ENCODE measurements around the gene EYA3.
A peak's percentile ranks its signal among the peaks of the same experiment; 100 is the strongest.

Gene EYA3

DNA sequence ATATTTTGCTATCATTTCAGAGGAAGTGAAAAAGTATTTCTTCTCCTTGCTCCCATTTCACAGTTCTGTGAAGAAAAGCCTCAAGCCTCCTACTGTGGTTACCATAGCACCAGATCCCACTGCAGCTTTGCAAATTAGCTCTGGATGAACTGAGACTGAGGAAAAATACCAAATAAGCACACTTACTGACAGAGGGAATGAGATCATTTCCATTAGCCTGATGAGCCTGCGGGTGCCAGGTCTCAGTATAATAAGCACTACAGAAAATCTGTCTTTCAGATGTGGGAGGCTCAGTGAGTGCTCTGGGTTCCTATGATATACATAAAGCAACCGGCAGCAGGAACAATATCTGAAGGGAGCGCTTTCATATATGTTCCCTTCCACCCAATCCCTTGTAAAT, 107.3 kb downstream of the EYA3 start:
- ATAC-seq = no peak
- Mint-ChIP-seq H3K4me3 (no peak overlapping the region), H3K27ac (no peak overlapping the region), H3K36me3 (peaks cover 41% of the 10 kb centered on the region), H3K9me3 (no peaks in the 10 kb centered on the region), H3K4me1 (no peaks in the 10 kb centered on the region)
- DNase-seq (ENCODE audit: low spot score in 2 of 2) = no peak

DNA sequence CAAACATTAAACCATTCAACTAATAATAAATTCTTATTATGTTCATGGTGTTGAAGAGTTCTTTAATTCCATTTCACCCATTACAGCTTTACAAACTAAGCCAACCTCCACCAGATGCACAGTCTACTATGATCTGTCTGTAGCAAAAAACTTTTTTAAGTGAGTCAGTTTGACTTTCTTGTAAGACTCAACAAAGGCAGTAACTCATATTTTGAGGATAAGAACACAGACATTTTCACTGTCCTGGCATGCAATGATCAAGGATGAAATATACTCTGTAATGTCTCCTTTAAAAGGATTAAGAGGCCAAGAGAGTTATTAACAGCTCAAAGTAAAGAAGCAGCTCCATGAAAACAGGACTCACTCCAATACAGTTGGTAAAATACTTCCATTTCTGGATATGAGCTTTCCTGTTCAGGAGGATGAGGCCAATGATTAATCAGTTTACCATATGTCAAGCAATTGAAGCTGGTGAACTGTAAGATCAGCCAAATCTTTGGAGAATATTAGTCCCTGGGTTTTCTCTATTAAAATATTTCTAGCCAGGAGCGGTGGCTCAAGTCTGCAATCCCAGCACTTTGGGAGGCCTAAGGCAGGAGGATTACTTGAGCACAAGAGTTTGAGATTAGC, 108.1 kb downstream of the EYA3 start:
- Mint-ChIP-seq H3K27ac (no peak overlapping the region), H3K4me3 (no peak overlapping the region), H3K36me3 (peaks cover 42% of the 10 kb centered on the region), H3K9me3 (no peaks in the 10 kb centered on the region), H3K4me1 (no peaks in the 10 kb centered on the region)
- DNase-seq (ENCODE audit: low spot score in 2 of 2) (no peak), ATAC-seq (no peak)

DNA sequence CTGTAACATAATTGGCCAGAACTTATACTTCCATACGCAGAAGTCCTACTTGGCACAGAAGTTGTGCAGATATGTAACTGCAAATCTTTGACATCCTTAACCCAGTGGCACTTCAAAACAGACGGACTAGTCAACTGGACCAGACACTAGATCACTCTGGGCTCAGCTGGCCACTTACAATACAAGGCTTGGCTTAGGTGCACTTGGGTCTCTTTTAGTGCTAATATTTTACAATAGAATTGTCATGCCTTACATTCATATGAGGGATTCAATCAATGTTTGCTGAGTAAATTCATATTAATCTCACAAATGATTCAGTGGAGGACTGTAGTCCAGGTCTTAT, 108.6 kb downstream of the EYA3 start:
- Mint-ChIP-seq H3K36me3 (peaks cover 41% of the 10 kb centered on the region), H3K4me1 (no peaks in the 10 kb centered on the region), H3K27ac (no peak overlapping the region), H3K9me3 (no peaks in the 10 kb centered on the region), H3K4me3 (no peak overlapping the region)
- DNase-seq (ENCODE audit: low spot score in 2 of 2) (no peak), ATAC-seq (no peak)

DNA sequence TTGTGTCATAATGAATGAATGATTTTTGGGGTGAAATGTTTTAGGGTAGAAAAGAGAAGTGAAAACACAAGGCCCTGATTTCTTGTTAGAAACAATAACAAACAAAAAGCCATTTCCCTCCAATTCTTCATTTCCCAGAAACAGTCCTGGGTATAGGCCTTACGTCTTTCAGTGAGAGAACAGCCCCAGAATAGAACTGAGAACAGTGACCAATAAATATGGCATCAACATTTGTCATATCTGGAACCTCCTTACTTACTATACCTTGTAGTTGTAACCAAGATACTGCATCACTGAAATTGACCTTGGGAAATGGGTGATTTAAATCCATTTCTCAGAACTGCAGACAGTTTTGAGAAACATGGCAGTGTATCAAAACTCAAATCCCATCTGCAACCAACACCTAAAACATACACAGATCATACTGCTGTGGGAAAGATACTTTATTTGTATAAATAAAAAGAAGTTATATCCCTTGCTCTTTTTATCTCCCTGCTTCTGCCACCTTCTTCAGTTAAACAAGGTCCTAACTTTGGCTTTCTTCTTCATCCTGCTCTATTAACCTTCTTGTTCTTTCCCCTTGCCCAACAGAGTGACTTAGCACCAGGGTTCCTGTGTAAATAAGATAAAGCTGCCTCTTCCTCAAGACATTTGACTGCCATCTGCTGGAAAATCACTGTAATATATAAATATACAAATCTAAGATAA, 109.1 kb downstream of the EYA3 start:
- H3K9me3 Mint-ChIP-seq = no peaks in the 10 kb centered on the region
- no peak overlapping the region for H3K27ac Mint-ChIP-seq
- no peak overlapping the region for H3K4me3 Mint-ChIP-seq
- H3K4me1 Mint-ChIP-seq = no peaks in the 10 kb centered on the region
- peak; percentile 99 for ATAC-seq
- peaks cover 37% of the 10 kb centered on the region for H3K36me3 Mint-ChIP-seq
- DNase-seq (ENCODE audit: low spot score in 2 of 2) = no peak

DNA sequence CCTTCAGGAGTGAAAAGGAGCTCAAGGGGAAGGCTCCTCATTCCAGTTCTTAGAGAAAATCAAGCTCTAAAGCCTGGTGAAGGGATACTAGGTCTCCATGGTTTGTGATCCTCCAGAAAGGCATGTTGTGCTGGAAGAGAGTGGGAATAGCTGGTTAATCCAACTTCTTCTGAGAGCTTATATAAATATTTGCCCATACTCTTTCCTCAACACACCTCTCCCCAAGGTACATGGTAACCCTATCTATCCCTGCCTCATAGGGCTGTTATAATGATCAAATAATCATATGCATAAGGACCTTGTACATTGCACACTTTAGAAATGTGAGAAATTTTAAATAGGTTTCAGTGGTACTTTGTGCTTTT, 114.0 kb downstream of the EYA3 start:
- Mint-ChIP-seq H3K36me3 (peaks cover 61% of the 10 kb centered on the region), H3K27ac (no peak overlapping the region), H3K9me3 (no peaks in the 10 kb centered on the region), H3K4me1 (peaks cover 5% of the 10 kb centered on the region), H3K4me3 (no peak overlapping the region)
- no peak for DNase-seq (ENCODE audit: low spot score in 2 of 2)
- no peak for ATAC-seq

DNA sequence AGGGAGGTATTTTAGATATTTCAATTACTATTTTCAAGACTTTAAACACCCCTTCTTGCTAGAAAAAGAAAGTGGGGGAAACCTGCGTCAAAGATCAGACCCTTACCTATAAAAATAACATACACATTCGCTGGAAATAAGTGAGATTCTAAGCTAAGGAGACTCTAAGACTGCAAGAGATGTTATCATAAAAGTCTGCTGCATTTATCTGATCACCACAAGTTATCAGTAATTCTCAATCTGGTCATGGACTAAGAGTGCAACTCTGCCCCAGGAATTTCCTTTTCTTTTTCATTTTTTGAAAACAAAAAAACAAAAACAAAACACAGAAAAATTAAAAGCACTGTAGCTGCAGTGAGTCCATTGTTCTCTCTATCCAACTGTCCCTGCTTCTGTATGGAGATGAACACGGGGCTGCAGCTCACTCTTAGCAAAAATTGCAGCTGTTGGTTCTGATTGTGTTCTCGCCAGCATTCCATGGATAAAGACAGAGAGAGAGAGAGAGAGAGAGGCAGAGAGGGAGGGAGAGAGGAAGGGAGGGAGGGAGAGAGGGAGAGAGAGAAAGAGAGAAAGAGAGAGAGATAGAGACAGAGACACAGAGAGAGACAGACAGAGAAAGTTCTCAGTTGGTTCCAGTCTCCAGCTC, 114.5 kb downstream of the EYA3 start:
- ATAC-seq = no peak
- H3K9me3 Mint-ChIP-seq = no peaks in the 10 kb centered on the region
- DNase-seq (ENCODE audit: low spot score in 2 of 2) = no peak
- no peak overlapping the region for H3K27ac Mint-ChIP-seq
- H3K4me1 Mint-ChIP-seq = peaks cover 10% of the 10 kb centered on the region
- peaks cover 64% of the 10 kb centered on the region for H3K36me3 Mint-ChIP-seq
- no peak overlapping the region for H3K4me3 Mint-ChIP-seq

DNA sequence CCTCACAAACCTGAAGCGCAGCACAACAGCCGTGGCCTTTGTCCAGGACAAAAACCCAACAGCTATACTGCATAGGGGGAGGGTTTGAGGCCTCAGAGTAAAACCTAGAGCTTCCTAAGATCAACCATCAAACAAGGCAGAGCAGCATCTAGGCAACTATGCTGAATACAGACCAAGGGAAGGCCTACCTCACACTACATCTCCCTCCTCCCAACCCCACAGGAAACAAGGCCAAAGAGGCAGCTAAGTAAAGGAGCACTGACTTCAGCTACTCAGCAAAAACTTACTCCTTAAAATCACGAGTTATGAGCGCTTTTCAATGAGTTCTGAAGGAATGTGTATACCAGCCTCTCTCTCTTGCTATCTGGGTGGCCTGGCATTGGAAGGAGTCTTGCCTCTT, 116.3 kb downstream of the EYA3 start:
- DNase-seq (ENCODE audit: low spot score in 2 of 2) = no peak
- Mint-ChIP-seq H3K9me3 (no peaks in the 10 kb centered on the region), H3K4me1 (peaks cover 26% of the 10 kb centered on the region), H3K4me3 (no peak overlapping the region), H3K36me3 (peaks cover 67% of the 10 kb centered on the region), H3K27ac (peak overlapping the region; percentile 72)
- no peak for ATAC-seq

DNA sequence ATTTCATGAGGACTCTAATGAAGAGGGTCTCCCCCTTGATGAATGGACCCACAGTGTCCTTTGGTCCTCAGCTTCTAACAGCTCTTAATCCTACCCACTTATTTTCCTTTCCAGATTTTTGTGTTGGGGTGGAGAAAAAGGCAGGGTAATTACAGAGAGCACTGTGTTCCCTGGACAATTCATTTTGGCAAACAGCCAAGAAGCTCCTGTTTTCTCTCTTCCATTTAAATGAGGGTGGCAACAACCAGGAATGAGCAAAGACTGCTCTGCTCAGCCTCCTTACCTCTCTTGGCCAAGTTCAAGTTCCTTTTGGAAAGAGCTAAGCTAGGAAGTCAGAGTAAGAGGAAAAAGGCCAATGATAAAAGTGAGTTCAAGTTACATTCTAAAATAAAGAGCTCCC, 116.7 kb downstream of the EYA3 start:
- peaks cover 29% of the 10 kb centered on the region for H3K4me1 Mint-ChIP-seq

DNA sequence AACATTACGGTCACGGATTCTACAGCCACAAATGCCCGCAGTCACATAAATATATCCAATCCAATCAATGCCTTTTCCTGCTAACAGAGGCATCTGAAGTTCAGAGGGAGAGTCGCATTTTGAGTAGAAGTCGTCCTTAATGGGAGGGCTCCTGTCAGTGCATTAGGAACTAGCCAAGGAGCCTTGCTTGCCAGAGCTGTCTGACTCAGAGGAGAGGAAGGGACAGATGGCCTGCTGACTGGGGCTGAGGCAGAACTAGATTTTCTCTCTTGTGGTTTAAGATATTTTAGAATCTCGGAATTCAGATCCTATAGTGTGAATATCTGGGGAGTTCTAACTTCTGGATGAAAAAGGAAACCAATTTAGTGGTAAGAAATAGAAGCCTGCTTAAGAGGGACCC, 118.0 kb downstream of the EYA3 start:
- H3K4me1 Mint-ChIP-seq = peaks cover 33% of the 10 kb centered on the region
- H3K9me3 Mint-ChIP-seq = no peaks in the 10 kb centered on the region
- ATAC-seq = no peak
- peaks cover 65% of the 10 kb centered on the region for H3K36me3 Mint-ChIP-seq
- peak overlapping the region; percentile 72 for H3K27ac Mint-ChIP-seq
- H3K4me3 Mint-ChIP-seq = no peak overlapping the region
- no peak for DNase-seq (ENCODE audit: low spot score in 2 of 2)

More for the DNA sequence above, 116.7 kb downstream of the EYA3 start:
- ATAC-seq = no peak
- Mint-ChIP-seq H3K27ac (peak overlapping the region; percentile 72), H3K9me3 (no peaks in the 10 kb centered on the region), H3K36me3 (peaks cover 67% of the 10 kb centered on the region), H3K4me3 (no peak overlapping the region)
- DNase-seq (ENCODE audit: low spot score in 2 of 2) = no peak

DNA sequence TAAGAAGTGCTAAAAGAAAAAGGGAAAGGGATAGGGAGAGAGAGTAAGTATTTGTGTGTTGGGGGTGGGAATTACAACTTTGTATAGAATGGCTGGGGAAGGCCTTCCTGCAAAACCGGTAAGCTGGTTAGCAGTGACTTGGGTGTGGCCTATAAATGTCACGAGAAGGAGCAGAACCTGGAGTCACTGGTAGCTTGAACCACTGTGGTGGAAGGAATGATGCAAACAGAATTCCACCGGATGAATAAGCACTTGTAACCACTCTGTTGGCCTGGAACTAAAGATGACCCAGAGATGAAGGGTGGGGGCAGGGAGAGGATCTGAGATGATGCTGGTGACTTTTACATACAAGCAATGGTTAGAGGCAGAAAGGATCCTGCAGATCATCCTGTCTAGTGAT, 119.7 kb downstream of the EYA3 start:
- H3K4me3 Mint-ChIP-seq = peak overlapping the region; percentile 23
- H3K27ac Mint-ChIP-seq = peak overlapping the region; percentile 83
- DNase-seq (ENCODE audit: low spot score in 2 of 2) (no peak), ATAC-seq (peak; percentile 67)
- peaks cover 40% of the 10 kb centered on the region for H3K4me1 Mint-ChIP-seq
- peaks cover 69% of the 10 kb centered on the region for H3K36me3 Mint-ChIP-seq
- no peaks in the 10 kb centered on the region for H3K9me3 Mint-ChIP-seq

DNA sequence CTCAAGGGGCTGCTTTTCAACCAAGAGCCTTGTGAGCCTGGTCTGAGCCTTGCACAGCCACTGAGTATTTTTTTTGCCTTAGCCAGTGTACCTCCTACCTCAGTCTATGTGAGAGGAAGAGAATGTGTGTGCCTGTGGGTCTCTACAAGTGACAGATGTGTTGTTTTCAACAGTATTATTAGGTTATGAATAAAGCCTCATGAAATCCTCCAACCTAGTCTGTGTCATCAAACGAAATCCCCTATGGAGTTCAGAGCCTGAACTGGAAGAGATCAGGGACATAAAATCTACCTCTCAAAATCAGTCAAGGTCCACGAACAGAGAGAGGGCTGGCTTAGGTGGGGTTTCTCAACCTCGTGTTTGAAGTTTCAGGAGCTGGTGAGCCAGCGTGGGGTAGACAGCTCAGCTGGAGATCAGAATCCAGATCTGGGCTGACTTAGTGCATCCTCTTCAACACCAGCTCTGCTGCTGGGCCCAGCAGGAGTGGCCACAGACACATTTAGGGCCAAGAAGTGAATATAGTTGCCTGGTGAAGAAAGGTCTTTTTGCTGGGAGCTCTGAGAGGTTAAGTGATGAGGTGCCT, 120.4 kb downstream of the EYA3 start:
- H3K4me3 Mint-ChIP-seq = peak overlapping the region; percentile 23
- no peaks in the 10 kb centered on the region for H3K9me3 Mint-ChIP-seq
- H3K36me3 Mint-ChIP-seq = peaks cover 62% of the 10 kb centered on the region

DNA sequence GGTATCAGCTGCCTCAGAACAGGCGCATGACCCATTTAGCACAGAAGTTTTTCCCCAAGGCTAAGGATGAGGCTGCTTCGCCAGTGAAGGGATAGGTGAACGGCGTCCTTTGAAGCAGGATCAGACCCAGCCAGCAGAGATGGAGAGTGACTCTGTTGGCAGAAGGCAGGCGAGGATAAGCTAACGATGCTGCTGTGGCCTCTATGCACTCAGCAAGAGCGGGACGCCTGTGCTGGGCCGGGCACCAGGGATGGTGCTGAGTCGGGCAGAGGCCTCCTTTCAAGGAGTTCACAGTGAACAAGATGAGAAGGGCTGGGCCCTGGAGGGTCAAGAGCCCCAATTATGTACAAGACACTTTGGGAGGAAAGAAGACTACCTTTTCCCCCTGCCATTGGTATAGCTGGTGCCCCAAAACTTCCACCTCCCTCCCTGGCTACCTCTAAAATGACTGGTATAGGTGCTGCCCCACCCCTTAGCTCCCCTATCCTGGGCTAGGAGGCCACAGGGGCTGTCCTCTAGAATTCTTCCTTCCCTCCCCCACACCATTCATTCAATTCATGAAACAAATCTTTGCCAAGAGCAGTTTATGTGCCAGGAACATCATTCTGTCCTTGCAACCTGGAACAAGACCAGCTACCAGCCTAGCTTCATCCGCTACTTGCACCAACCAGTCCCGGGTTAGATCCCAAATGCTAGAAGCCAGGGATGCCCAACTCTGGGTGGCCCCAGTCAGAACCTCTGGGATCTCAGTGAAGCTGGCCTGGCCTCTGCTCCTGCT, 121.1 kb downstream of the EYA3 start:
- Mint-ChIP-seq H3K27ac (peak overlapping the region; percentile 83), H3K4me3 (no peak overlapping the region), H3K9me3 (no peaks in the 10 kb centered on the region), H3K4me1 (peaks cover 49% of the 10 kb centered on the region), H3K36me3 (peaks cover 60% of the 10 kb centered on the region)
- ATAC-seq = no peak
- no peak for DNase-seq (ENCODE audit: low spot score in 2 of 2)

More for the DNA sequence above, 120.4 kb downstream of the EYA3 start:
- Mint-ChIP-seq H3K4me1 (peaks cover 48% of the 10 kb centered on the region), H3K27ac (peak overlapping the region; percentile 83)
- DNase-seq (ENCODE audit: low spot score in 2 of 2) (no peak), ATAC-seq (peak; percentile 60)

DNA sequence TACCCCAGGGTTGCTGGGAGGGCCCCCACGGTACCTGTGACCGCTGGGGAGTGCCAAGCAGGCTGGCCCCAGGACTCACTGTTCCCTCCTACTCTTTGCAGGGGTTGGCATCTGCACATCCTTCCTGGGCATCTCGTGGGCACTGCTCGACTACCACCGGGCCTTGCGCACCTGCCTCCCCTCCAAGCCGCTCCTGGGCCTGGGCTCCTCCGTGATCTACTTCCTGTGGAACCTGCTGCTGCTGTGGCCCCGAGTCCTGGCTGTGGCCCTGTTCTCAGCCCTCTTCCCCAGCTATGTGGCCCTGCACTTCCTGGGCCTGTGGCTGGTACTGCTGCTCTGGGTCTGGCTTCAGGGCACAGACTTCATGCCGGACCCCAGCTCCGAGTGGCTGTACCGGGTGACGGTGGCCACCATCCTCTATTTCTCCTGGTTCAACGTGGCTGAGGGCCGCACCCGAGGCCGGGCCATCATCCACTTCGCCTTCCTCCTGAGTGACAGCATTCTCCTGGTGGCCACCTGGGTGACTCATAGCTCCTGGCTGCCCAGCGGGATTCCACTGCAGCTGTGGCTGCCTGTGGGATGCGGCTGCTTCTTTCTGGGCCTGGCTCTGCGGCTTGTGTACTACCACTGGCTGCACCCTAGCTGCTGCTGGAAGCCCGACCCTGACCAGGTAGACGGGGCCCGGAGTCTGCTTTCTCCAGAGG, 121.9 kb downstream of the EYA3 start:
- Mint-ChIP-seq H3K9me3 (no peaks in the 10 kb centered on the region), H3K36me3 (peaks cover 61% of the 10 kb centered on the region), H3K27ac (peak overlapping the region; percentile 83), H3K4me1 (peaks cover 56% of the 10 kb centered on the region), H3K4me3 (no peak overlapping the region)
- no peak for ATAC-seq
- DNase-seq (ENCODE audit: low spot score in 2 of 2) = no peak

DNA sequence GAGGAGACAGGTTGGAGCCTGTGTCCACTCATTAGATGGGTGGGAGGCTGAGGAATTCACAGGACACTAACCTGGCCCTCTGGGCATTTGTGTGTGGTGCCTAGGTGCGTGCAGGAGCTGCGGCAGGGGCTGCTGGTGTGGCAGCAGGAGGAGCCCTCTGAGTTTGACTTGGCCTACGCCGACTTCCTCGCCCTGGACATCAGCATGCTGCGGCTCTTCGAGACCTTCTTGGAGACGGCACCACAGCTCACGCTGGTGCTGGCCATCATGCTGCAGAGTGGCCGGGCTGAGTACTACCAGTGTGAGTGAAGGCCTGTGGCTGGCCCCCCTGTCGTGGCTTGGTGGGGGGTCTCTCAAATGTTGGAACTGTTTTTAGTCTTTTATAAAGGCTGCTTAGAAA, 125.0 kb downstream of the EYA3 start:
- ATAC-seq (no peak), DNase-seq (ENCODE audit: low spot score in 2 of 2) (no peak)
- Mint-ChIP-seq H3K27ac (peak overlapping the region; percentile 70), H3K36me3 (peaks cover 40% of the 10 kb centered on the region), H3K4me3 (no peak overlapping the region), H3K4me1 (peaks cover 63% of the 10 kb centered on the region), H3K9me3 (no peaks in the 10 kb centered on the region)
